HK-2 (cell line): ENCODE results near the gene TSPAN18.

Experiments used
- DNase-seq: peaks from one replicate; pipeline ENCODE4 v3.0.0-alpha.2; 2018; ENCODE audit not compliant: unreplicated experiment

The TSPAN18 gene

GRCh38 chr11:44726283-44727113 is at the start of gene TSPAN18:
Gene TSPAN18, plus strand, starts transcription at chr11:44726962. Its CDS starts 179,455 bp downstream, at chr11:44906417.
- no peak for DNase-seq

GRCh38 chr11:44680982-44681597 is 45.7 kb upstream of the TSPAN18 start:
- DNase-seq = no peak

- no peak for DNase-seq
Observed at GRCh38 chr11:44681698-44682097, 45.1 kb upstream of the TSPAN18 start.

- DNase-seq = no peak
Observed at GRCh38 chr11:44684859-44685281, 41.9 kb upstream of the TSPAN18 start.

GRCh38 chr11:44687388-44687787 is 39.4 kb upstream of the TSPAN18 start:
- DNase-seq = no peak

GRCh38 chr11:44689265-44689664 is 37.5 kb upstream of the TSPAN18 start:
- DNase-seq = no peak

GRCh38 chr11:44690651-44691050 is 36.1 kb upstream of the TSPAN18 start:
- no peak for DNase-seq

- DNase-seq = no peak
Observed at GRCh38 chr11:44692460-44692859, 34.3 kb upstream of the TSPAN18 start.

GRCh38 chr11:44693654-44694119 is 33.1 kb upstream of the TSPAN18 start:
- no peak for DNase-seq

- DNase-seq = no peak
Observed at GRCh38 chr11:44694443-44694842, 32.3 kb upstream of the TSPAN18 start.

GRCh38 chr11:44695169-44695833 is 31.5 kb upstream of the TSPAN18 start:
- no peak for DNase-seq

GRCh38 chr11:44698252-44698912 is 28.4 kb upstream of the TSPAN18 start:
- no peak for DNase-seq

GRCh38 chr11:44699497-44700408 is 27.0 kb upstream of the TSPAN18 start:
- DNase-seq = no peak

GRCh38 chr11:44701276-44701675 is 25.5 kb upstream of the TSPAN18 start:
- DNase-seq = no peak

- DNase-seq = no peak
Observed at GRCh38 chr11:44702889-44703288, 23.9 kb upstream of the TSPAN18 start.

GRCh38 chr11:44707094-44707493 is 19.7 kb upstream of the TSPAN18 start:
- DNase-seq = no peak

- DNase-seq = no peak
Observed at GRCh38 chr11:44708009-44708408, 18.8 kb upstream of the TSPAN18 start.

- no peak for DNase-seq
Observed at GRCh38 chr11:44708523-44709280, 18.1 kb upstream of the TSPAN18 start.

- no peak for DNase-seq
Observed at GRCh38 chr11:44709281-44709562, 17.5 kb upstream of the TSPAN18 start.

- DNase-seq = no peak
Observed at GRCh38 chr11:44709966-44710365, 16.8 kb upstream of the TSPAN18 start.
